Measurements from ENCODE around the gene NOXO1.
A peak's percentile ranks its signal among the peaks of the same experiment; 100 is the strongest.
"Not testable (repeated sequence)": the region's sequence is repeated elsewhere in the genome, so short reads cannot be mapped to it uniquely, and the experiment has no call there.

The NOXO1 gene

GRCh38 chr16:1960665-1961630 lies 20.3 kb downstream of the NOXO1 start:
- no peak for DNase-seq

- DNase-seq, result peak; percentile 84
These were observed 21.8 kb downstream of the NOXO1 start, which contains the start of gene NDUFB10 for GRCh38 chr16:1959269-1960039. Gene NDUFB10, plus strand, starts transcription at chr16:1959538. Its CDS starts 87 bp downstream, at chr16:1959625.

- no peak for DNase-seq
These were observed 22.5 kb downstream of the NOXO1 start for GRCh38 chr16:1958715-1959268.

- DNase-seq, result not testable (repeated sequence)
These were observed 23.2 kb downstream of the NOXO1 start for GRCh38 chr16:1958143-1958491.

- DNase-seq, result not testable (repeated sequence)
These were observed 23.7 kb downstream of the NOXO1 start for GRCh38 chr16:1957434-1958142.

- DNase-seq, result no peak
These were observed 27.5 kb downstream of the NOXO1 start for GRCh38 chr16:1953734-1954133.

GRCh38 chr16:1950559-1950958 lies 30.7 kb downstream of the NOXO1 start:
- DNase-seq, result no peak

GRCh38 chr16:1950047-1950446 lies 31.2 kb downstream of the NOXO1 start:
- no peak for DNase-seq

- no peak for DNase-seq
These were observed 31.8 kb downstream of the NOXO1 start for GRCh38 chr16:1949507-1949906.

GRCh38 chr16:1947369-1947670 lies 33.9 kb downstream of the NOXO1 start:
- no peak for DNase-seq

- DNase-seq, result no peak
These were observed 34.5 kb downstream of the NOXO1 start for GRCh38 chr16:1946495-1947368.

GRCh38 chr16:1945559-1946391 lies 35.5 kb downstream of the NOXO1 start:
- DNase-seq, result no peak

GRCh38 chr16:1944612-1945199 lies 36.6 kb downstream of the NOXO1 start:
- no peak for DNase-seq

- peak; percentile 99 for DNase-seq
These were observed 38.2 kb downstream of the NOXO1 start, which contains the start of gene MSRB1 for GRCh38 chr16:1942810-1943726. Gene MSRB1, minus strand, starts transcription at chr16:1943199. Its CDS starts 43 bp downstream, at chr16:1943156.

GRCh38 chr16:1942047-1942809 lies 39.0 kb downstream of the NOXO1 start:
- DNase-seq, result no peak

- DNase-seq, result no peak
These were observed 39.9 kb downstream of the NOXO1 start for GRCh38 chr16:1941162-1942046.

All from effector CD8-positive, alpha-beta T cell (primary cell).